Neural progenitor cell (in vitro differentiated cells): Measurements from ENCODE around the gene NUP62.

Source experiments
- EZH2phosphoT487 ChIP-seq: fragments of 200-600 bp; sonication (generic); IDR thresholded peaks from 2 replicates; pipeline ENCODE4 v1.6.1; 2017; ENCODE audit warnings: antibody characterized with exemption
- TF ChIP-seq, protein P1 (sequence below): fragments of 200-600 bp; sonication (generic); IDR thresholded peaks from 2 replicates; pipeline ENCODE4 v1.5.1; 2017; ENCODE audit warnings: antibody characterized with exemption, mild to moderate bottlenecking

DNA sequence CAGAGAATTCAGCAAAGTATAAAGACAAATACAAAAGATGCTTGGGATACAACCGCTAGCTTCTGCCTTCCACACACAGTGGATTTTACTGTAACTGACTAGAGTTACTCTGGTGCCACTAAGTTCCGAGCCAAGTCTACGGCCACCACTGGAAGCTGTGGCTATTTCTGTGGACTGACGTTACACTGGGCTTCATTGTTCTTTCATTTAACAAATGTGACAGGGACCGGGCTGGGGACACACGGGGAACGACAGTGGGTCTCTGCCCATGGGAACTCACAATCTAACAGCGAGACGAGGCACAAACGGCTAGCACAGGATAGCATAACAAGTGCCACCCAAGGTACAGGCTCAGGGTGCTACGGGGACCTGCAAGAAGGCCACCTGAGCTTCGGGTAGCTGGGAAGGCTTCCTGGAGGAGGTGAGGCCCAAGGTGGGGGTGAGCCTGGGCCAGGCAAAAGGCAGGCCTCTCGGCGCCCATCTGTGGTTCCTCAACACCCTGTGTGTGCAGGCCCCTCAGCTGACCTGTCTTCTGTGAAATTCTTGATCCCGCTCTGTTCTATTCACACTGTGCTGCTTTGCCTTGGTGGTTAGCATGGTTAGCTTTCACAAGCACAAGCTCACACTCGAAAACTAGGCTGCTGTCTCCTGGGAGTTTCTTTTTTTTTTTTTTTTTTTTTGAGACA, 22.3 kb downstream of the NUP62 start:
- TF ChIP-seq, protein P1, sequence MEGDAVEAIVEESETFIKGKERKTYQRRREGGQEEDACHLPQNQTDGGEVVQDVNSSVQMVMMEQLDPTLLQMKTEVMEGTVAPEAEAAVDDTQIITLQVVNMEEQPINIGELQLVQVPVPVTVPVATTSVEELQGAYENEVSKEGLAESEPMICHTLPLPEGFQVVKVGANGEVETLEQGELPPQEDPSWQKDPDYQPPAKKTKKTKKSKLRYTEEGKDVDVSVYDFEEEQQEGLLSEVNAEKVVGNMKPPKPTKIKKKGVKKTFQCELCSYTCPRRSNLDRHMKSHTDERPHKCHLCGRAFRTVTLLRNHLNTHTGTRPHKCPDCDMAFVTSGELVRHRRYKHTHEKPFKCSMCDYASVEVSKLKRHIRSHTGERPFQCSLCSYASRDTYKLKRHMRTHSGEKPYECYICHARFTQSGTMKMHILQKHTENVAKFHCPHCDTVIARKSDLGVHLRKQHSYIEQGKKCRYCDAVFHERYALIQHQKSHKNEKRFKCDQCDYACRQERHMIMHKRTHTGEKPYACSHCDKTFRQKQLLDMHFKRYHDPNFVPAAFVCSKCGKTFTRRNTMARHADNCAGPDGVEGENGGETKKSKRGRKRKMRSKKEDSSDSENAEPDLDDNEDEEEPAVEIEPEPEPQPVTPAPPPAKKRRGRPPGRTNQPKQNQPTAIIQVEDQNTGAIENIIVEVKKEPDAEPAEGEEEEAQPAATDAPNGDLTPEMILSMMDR, result no peak
- TF ChIP-seq EZH2phosphoT487, result no peak
